HG03103 (cell line): ENCODE results near the gene BAHCC1.
"Not testable (repeated sequence)": the region's sequence is repeated elsewhere in the genome, so short reads cannot be mapped to it uniquely, and the experiment has no call there.

ENCODE experiments used
- ATAC-seq: cut with Tn5 transposase; IDR thresholded peaks from one replicate; pipeline ENCODE4 v1.9.1; 2021; ENCODE audit warnings: low read depth; ENCODE audit not compliant: unreplicated experiment

BAHCC1 gene

GRCh38 chr17:81424151-81425017 lies 29.1 kb downstream of the BAHCC1 start:
- no peak for ATAC-seq

- not testable (repeated sequence) for ATAC-seq
Observed at GRCh38 chr17:81425041-81425440, 29.8 kb downstream of the BAHCC1 start.

- ATAC-seq, result not testable (repeated sequence)
Observed at GRCh38 chr17:81425716-81426392, 30.6 kb downstream of the BAHCC1 start.

GRCh38 chr17:81426393-81427172 lies 31.3 kb downstream of the BAHCC1 start:
- ATAC-seq, result no peak

- no peak for ATAC-seq
Observed at GRCh38 chr17:81427173-81428120, 32.2 kb downstream of the BAHCC1 start.

- no peak for ATAC-seq
Observed at GRCh38 chr17:81428121-81428515, 32.9 kb downstream of the BAHCC1 start.

- ATAC-seq, result no peak
Observed at GRCh38 chr17:81428516-81428915, 33.3 kb downstream of the BAHCC1 start.

GRCh38 chr17:81428948-81429774 lies 33.9 kb downstream of the BAHCC1 start:
- no peak for ATAC-seq

GRCh38 chr17:81429821-81430551 lies 34.7 kb downstream of the BAHCC1 start:
- ATAC-seq, result no peak

- no peak for ATAC-seq
Observed at GRCh38 chr17:81431545-81432482, 36.6 kb downstream of the BAHCC1 start.

GRCh38 chr17:81432941-81433340 lies 37.7 kb downstream of the BAHCC1 start:
- no peak for ATAC-seq

GRCh38 chr17:81433656-81434055 lies 38.4 kb downstream of the BAHCC1 start:
- ATAC-seq, result no peak

GRCh38 chr17:81434072-81434471 lies 38.8 kb downstream of the BAHCC1 start:
- no peak for ATAC-seq

- no peak for ATAC-seq
Observed at GRCh38 chr17:81434681-81435417, 39.6 kb downstream of the BAHCC1 start.

GRCh38 chr17:81435652-81436293 lies 40.5 kb downstream of the BAHCC1 start:
- no peak for ATAC-seq

GRCh38 chr17:81436294-81436849 lies 41.1 kb downstream of the BAHCC1 start:
- no peak for ATAC-seq
